ENCODE data around the gene CRIM1. TPM values are rescaled to one million over a fixed set of nuclear protein-coding genes. Genes with fewer than 3 reads are reported as not detected.

The CRIM1 gene
- total and polyA plus RNA-seq, 2 experiments from 2014 or later, result 10.5 to 36.4 TPM

DNA sequence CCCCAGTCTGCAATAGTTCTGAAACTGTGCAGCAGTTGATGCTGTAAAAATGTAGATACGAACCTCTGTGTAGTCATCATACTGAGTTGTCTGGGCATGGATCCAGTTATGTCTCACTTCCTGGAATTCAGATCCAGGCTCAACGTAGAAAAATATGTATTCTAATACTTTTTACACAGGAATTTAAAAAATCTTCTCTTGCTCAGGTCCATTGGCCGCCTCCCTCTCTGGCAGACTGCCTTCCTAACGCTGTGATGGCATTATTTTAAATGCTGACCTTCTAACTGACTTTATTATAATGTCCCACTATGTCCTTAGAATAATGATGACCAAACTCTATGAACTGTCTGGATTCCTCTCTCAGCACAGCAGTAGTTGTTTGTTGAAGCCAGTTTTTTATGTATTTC, 122.8 kb downstream of the CRIM1 start:
- TF ChIP-seq, protein P1, sequence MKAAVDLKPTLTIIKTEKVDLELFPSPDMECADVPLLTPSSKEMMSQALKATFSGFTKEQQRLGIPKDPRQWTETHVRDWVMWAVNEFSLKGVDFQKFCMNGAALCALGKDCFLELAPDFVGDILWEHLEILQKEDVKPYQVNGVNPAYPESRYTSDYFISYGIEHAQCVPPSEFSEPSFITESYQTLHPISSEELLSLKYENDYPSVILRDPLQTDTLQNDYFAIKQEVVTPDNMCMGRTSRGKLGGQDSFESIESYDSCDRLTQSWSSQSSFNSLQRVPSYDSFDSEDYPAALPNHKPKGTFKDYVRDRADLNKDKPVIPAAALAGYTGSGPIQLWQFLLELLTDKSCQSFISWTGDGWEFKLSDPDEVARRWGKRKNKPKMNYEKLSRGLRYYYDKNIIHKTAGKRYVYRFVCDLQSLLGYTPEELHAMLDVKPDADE (IDR thresholded peaks at IDR 0.05), result no peak
- TF ChIP-seq REST (IDR thresholded peaks at IDR 0.05; ENCODE audit: unreplicated experiment) (no peak), EZH2phosphoT487 (IDR thresholded peaks at IDR 0.05; ENCODE audit: unreplicated experiment) (no peak), JUNB (IDR thresholded peaks at IDR 0.05; ENCODE audit: unreplicated experiment) (no peak)
- TF ChIP-seq, protein P2, sequence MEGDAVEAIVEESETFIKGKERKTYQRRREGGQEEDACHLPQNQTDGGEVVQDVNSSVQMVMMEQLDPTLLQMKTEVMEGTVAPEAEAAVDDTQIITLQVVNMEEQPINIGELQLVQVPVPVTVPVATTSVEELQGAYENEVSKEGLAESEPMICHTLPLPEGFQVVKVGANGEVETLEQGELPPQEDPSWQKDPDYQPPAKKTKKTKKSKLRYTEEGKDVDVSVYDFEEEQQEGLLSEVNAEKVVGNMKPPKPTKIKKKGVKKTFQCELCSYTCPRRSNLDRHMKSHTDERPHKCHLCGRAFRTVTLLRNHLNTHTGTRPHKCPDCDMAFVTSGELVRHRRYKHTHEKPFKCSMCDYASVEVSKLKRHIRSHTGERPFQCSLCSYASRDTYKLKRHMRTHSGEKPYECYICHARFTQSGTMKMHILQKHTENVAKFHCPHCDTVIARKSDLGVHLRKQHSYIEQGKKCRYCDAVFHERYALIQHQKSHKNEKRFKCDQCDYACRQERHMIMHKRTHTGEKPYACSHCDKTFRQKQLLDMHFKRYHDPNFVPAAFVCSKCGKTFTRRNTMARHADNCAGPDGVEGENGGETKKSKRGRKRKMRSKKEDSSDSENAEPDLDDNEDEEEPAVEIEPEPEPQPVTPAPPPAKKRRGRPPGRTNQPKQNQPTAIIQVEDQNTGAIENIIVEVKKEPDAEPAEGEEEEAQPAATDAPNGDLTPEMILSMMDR (conservative IDR thresholded peaks at IDR 0.05; ENCODE audit: low read depth in 2 of 2), result no peak
- H2AFZ ChIP-seq, result no peak overlapping the region
- no peak overlapping the region for H3K4me2 ChIP-seq
- H3K27ac ChIP-seq (ENCODE audit: low read depth), result 0 out of 2 replicates have a peak overlapping the region, but pooled peaks have one; percentile 48
- no peak overlapping the region for H3K4me3 ChIP-seq
- peaks cover 87% of the 10 kb centered on the region for H3K36me3 Mint-ChIP-seq (ENCODE audit: low read depth)
- no peaks in the 10 kb centered on the region for H3K27me3 ChIP-seq (ENCODE audit: insufficient read depth)
- H3K27me3 Mint-ChIP-seq (ENCODE audit: insufficient read depth, low read depth, poor library complexity), result no peaks in the 10 kb centered on the region
- H3K4me3 Mint-ChIP-seq, result no peak overlapping the region
- H3K4me1 Mint-ChIP-seq, result peaks cover 18% of the 10 kb centered on the region
- ATAC-seq (no peak), DNase-seq (ENCODE audit: low spot score) (no peak)
- H3K9me2 ChIP-seq (ENCODE audit: insufficient read depth), result no peaks in the 10 kb centered on the region
- peak overlapping the region; percentile 47; the same call in 1 of the 2 replicates for H3K27ac Mint-ChIP-seq
- H3F3A ChIP-seq (replicated peaks; ENCODE audit: low read depth), result no peaks in the 10 kb centered on the region
- no peaks in the 10 kb centered on the region for H4K20me1 ChIP-seq (replicated peaks; ENCODE audit: insufficient read depth)
- peaks cover 28% of the 10 kb centered on the region for H3K79me2 ChIP-seq (replicated peaks; ENCODE audit: insufficient read depth)
- peaks cover 45% of the 10 kb centered on the region for H3K36me3 ChIP-seq (ENCODE audit: insufficient read depth)
- peaks cover 14% of the 10 kb centered on the region for H3K4me1 ChIP-seq (ENCODE audit: insufficient read depth)
- peaks cover 23% of the 10 kb centered on the region; the same call in 2 of the 3 replicates for H3K9me3 Mint-ChIP-seq

GRCh38 chr2:36478999-36479398, 123.4 kb downstream of the CRIM1 start:
- Mint-ChIP-seq H3K36me3 (ENCODE audit: low read depth) (peaks cover 87% of the 10 kb centered on the region), H3K9me3 (peaks cover 19% of the 10 kb centered on the region; the same call in 2 of the 3 replicates), H3K27me3 (ENCODE audit: insufficient read depth, low read depth, poor library complexity) (no peaks in the 10 kb centered on the region), H3K4me1 (peaks cover 18% of the 10 kb centered on the region), H3K4me3 (no peak overlapping the region), H3K27ac (no peak overlapping the region)
- Histone ChIP-seq H3K79me2 (replicated peaks; ENCODE audit: insufficient read depth) (peaks cover 23% of the 10 kb centered on the region), H3K4me2 (no peak overlapping the region), H3F3A (replicated peaks; ENCODE audit: low read depth) (no peaks in the 10 kb centered on the region), H3K4me3 (no peak overlapping the region), H3K27me3 (ENCODE audit: insufficient read depth) (no peaks in the 10 kb centered on the region), H3K27ac (ENCODE audit: low read depth) (peak overlapping the region; percentile 48; the same call in 1 of the 2 replicates), H3K36me3 (ENCODE audit: insufficient read depth) (peaks cover 43% of the 10 kb centered on the region), H4K20me1 (replicated peaks; ENCODE audit: insufficient read depth) (no peaks in the 10 kb centered on the region), H3K4me1 (ENCODE audit: insufficient read depth) (peaks cover 14% of the 10 kb centered on the region), H2AFZ (no peak overlapping the region), H3K9me2 (ENCODE audit: insufficient read depth) (no peaks in the 10 kb centered on the region)
- ATAC-seq, result no peak
- DNase-seq (ENCODE audit: low spot score), result no peak
- TF ChIP-seq EZH2phosphoT487 (IDR thresholded peaks at IDR 0.05; ENCODE audit: unreplicated experiment), result no peak
- TF ChIP-seq, protein P3, sequence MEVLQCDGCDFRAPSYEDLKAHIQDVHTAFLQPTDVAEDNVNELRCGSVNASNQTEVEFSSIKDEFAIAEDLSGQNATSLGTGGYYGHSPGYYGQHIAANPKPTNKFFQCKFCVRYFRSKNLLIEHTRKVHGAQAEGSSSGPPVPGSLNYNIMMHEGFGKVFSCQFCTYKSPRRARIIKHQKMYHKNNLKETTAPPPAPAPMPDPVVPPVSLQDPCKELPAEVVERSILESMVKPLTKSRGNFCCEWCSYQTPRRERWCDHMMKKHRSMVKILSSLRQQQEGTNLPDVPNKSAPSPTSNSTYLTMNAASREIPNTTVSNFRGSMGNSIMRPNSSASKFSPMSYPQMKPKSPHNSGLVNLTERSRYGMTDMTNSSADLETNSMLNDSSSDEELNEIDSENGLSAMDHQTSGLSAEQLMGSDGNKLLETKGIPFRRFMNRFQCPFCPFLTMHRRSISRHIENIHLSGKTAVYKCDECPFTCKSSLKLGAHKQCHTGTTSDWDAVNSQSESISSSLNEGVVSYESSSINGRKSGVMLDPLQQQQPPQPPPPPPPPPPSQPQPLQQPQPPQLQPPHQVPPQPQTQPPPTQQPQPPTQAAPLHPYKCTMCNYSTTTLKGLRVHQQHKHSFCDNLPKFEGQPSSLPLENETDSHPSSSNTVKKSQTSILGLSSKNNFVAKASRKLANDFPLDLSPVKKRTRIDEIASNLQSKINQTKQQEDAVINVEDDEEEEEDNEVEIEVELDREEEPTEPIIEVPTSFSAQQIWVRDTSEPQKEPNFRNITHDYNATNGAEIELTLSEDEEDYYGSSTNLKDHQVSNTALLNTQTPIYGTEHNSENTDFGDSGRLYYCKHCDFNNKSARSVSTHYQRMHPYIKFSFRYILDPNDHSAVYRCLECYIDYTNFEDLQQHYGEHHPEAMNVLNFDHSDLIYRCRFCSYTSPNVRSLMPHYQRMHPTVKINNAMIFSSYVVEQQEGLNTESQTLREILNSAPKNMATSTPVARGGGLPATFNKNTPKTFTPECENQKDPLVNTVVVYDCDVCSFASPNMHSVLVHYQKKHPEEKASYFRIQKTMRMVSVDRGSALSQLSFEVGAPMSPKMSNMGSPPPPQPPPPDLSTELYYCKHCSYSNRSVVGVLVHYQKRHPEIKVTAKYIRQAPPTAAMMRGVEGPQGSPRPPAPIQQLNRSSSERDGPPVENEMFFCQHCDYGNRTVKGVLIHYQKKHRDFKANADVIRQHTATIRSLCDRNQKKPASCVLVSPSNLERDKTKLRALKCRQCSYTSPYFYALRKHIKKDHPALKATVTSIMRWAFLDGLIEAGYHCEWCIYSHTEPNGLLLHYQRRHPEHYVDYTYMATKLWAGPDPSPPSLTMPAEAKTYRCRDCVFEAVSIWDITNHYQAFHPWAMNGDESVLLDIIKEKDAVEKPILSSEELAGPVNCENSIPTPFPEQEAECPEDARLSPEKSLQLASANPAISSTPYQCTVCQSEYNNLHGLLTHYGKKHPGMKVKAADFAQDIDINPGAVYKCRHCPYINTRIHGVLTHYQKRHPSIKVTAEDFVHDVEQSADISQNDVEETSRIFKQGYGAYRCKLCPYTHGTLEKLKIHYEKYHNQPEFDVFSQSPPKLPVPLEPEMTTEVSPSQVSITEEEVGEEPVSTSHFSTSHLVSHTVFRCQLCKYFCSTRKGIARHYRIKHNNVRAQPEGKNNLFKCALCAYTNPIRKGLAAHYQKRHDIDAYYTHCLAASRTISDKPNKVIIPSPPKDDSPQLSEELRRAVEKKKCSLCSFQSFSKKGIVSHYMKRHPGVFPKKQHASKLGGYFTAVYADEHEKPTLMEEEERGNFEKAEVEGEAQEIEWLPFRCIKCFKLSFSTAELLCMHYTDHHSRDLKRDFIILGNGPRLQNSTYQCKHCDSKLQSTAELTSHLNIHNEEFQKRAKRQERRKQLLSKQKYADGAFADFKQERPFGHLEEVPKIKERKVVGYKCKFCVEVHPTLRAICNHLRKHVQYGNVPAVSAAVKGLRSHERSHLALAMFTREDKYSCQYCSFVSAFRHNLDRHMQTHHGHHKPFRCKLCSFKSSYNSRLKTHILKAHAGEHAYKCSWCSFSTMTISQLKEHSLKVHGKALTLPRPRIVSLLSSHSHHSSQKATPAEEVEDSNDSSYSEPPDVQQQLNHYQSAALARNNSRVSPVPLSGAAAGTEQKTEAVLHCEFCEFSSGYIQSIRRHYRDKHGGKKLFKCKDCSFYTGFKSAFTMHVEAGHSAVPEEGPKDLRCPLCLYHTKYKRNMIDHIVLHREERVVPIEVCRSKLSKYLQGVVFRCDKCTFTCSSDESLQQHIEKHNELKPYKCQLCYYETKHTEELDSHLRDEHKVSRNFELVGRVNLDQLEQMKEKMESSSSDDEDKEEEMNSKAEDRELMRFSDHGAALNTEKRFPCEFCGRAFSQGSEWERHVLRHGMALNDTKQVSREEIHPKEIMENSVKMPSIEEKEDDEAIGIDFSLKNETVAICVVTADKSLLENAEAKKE (CRISPR knock-in tag; IDR thresholded peaks at IDR 0.05), result no peak
